Lower lobe of right lung (tissue), 2 donors: ENCODE results near the gene GRAMD1B. TPM values are rescaled to one million over a fixed set of nuclear protein-coding genes. Genes with fewer than 3 reads are reported as not detected.
A peak's percentile ranks its signal among the peaks of the same experiment; 100 is the strongest.

Source experiments
- ATAC-seq, 2 donors: fragments of 200-7000 bp; cut with Tn5 transposase; one replicate each; pipeline ENCODE4 v1.9.1; 2020 to 2022; ENCODE audit warnings: mild to moderate bottlenecking in 2 of 2, moderate library complexity in 2 of 2
- DNase-seq: peaks from one replicate; pipeline ENCODE4 v3.0.0-alpha.2; 2020
- H3K27ac ChIP-seq: fragments of 200-600 bp; one replicate; pipeline ENCODE4 v1.8.0; 2022
- H3K27me3 ChIP-seq: fragments of 200-600 bp; one replicate; pipeline ENCODE4 v1.8.0; 2022; ENCODE audit warnings: low read depth
- H3K36me3 ChIP-seq: fragments of 200-600 bp; one replicate; pipeline ENCODE4 v1.8.0; 2022; ENCODE audit warnings: mild to moderate bottlenecking
- H3K4me1 ChIP-seq: fragments of 200-600 bp; one replicate; pipeline ENCODE4 v1.8.0; 2022
- H3K4me3 ChIP-seq: fragments of 200-600 bp; one replicate; pipeline ENCODE4 v1.8.0; 2022; ENCODE audit warnings: mild to moderate bottlenecking
- H3K9me3 ChIP-seq: fragments of 200-600 bp; one replicate; pipeline ENCODE4 v1.8.0; 2022
- intact Hi-C: fragments of 100-400 bp; cut with DNase I; formaldehyde crosslinking; loops from one replicate; pipeline ENCODE4 v1.11.0; 2022
- total RNA-seq: library from RNA; stranded (reverse); fragmentation: NEBNext Ultra II Directional; extraction: Animal tissue kit (Norgen Biotek cat#: 25700); gene quantifications from one replicate; pipeline ENCODE4 v1.2.1, GENCODE V29; 2021
- TF ChIP-seq, protein P1 (sequence below): fragments of 200-600 bp; IDR thresholded peaks from one replicate; pipeline ENCODE4 v1.8.0; 2022; ENCODE audit warnings: antibody characterized with exemption, mild to moderate bottlenecking
- donor health status: DM: no; HTN: yes; CAD: no; lungs with severe emphysema.

GRAMD1B gene
- total RNA-seq, 1 donor from 2014 or later, result 9.9 TPM

DNA sequence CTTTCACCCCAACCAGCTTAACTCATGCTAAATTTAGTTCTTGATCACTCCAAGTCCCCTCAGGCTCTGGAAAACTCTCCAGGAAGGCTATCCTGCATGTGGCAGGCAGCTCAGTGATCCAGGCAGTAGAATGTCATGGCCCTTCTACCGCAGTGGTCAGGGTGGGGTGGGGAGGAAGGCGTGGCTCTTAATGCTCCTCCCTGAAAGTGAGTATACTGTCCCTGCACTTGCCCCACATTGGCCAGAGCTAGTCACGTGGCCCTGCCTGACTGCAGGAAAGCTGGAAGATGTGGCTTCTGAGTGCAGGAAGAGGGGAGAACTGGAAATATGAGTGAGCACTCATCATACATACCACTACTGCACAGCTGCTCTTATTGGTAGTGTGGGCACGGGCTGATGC lies 102.1 kb downstream of the GRAMD1B start:
- TF ChIP-seq, protein P1, sequence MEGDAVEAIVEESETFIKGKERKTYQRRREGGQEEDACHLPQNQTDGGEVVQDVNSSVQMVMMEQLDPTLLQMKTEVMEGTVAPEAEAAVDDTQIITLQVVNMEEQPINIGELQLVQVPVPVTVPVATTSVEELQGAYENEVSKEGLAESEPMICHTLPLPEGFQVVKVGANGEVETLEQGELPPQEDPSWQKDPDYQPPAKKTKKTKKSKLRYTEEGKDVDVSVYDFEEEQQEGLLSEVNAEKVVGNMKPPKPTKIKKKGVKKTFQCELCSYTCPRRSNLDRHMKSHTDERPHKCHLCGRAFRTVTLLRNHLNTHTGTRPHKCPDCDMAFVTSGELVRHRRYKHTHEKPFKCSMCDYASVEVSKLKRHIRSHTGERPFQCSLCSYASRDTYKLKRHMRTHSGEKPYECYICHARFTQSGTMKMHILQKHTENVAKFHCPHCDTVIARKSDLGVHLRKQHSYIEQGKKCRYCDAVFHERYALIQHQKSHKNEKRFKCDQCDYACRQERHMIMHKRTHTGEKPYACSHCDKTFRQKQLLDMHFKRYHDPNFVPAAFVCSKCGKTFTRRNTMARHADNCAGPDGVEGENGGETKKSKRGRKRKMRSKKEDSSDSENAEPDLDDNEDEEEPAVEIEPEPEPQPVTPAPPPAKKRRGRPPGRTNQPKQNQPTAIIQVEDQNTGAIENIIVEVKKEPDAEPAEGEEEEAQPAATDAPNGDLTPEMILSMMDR, result no peak
- H3K4me1 ChIP-seq, result no peaks in the 10 kb centered on the region
- H3K36me3 ChIP-seq, result no peaks in the 10 kb centered on the region
- H3K4me3 ChIP-seq, result no peak overlapping the region
- no peak for ATAC-seq
- H3K27me3 ChIP-seq, result no peaks in the 10 kb centered on the region
- no peak for DNase-seq
- intact Hi-C loops, result no loop called here
- H3K9me3 ChIP-seq, result no peaks in the 10 kb centered on the region
- H3K27ac ChIP-seq, result no peak overlapping the region

DNA sequence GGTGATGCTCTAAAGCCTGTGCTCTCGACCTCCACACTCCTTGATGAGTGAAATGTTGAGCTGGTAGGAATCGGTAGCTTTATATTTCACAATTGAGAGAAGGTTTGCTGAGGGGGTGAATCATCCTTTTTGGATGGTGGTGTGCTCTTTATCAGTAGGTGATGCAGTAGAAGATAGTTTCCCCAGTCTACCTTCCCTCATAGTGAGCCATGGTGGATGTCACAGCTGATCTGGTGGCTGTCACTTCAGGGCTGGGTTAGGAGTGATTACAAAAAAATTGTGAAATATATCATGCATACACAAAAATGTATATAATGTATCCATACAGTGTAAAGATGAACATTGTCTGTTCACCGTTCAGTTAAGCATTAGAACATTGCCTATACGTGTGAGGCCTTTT lies 105.3 kb downstream of the GRAMD1B start:
- Histone ChIP-seq H3K4me1 (no peaks in the 10 kb centered on the region), H3K9me3 (no peaks in the 10 kb centered on the region), H3K27ac (no peak overlapping the region), H3K36me3 (no peaks in the 10 kb centered on the region), H3K4me3 (no peak overlapping the region), H3K27me3 (no peaks in the 10 kb centered on the region)
- ATAC-seq, result no peak
- intact Hi-C loops, result no loop called here
- no peak for DNase-seq
- TF ChIP-seq, protein P1, result no peak

DNA sequence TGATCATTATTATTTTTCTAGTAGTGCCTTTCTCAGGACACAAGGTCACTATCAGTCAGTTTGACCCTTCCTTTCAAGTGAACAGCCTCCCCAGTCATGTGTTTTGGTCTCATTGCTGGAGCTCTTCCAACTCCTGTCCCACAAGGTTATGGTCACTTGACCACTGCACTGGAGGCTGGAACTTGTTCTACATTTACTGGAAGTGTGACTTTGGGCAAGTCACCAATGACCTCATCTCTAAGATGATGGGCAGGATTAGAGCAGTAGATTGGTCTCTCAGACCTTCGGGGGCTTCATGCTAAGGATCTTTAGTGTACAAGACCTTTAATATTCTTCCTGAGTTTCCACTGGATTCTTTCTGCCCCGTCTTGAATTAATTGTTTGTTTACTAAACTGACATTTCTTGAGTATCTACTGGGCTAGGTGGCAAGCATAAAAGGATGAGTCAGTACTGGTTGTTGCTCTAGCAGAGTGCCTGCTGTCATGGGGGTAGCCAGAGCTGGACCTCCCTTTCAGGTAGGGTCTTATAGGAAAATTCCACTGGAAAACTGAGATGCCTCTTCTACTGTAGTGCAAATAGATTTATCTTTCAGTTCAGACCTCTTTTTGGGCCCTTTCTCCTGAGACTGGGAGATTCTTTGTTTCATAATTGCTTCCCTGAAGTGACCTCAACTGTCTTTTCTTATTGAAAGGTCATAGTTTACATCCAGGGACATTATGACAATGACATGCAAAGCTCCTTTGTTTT lies 106.8 kb downstream of the GRAMD1B start:
- intact Hi-C loops, result no loop called here
- no peaks in the 10 kb centered on the region for H3K36me3 ChIP-seq
- H3K27me3 ChIP-seq, result no peaks in the 10 kb centered on the region
- ATAC-seq, result peak; percentile 16 to 54
- no peaks in the 10 kb centered on the region for H3K9me3 ChIP-seq
- no peak overlapping the region for H3K4me3 ChIP-seq
- H3K4me1 ChIP-seq, result no peaks in the 10 kb centered on the region
- no peak overlapping the region for H3K27ac ChIP-seq
- TF ChIP-seq, protein P1, result no peak
- no peak for DNase-seq

DNA sequence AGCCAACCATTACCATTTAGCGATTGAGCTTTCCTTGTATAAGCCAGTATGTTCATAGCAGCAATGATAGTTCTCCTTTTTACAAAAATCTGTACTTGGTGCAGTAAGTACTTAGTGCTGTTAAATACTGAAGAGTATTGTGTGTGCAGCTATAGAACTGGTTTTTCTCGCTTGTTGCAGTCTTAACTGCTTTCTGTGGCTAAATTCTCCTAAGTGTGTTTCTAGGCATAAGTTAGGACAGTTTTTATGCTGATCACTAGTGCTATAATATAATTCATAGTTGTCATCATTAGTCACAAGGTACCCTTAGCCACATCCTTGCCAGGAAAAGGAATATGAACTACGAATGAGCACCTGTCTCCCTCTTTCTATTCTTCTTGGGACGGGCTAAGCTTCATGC lies 107.7 kb downstream of the GRAMD1B start:
- Histone ChIP-seq H3K27ac (no peak overlapping the region), H3K4me3 (no peak overlapping the region), H3K4me1 (no peaks in the 10 kb centered on the region), H3K27me3 (no peaks in the 10 kb centered on the region), H3K9me3 (no peaks in the 10 kb centered on the region), H3K36me3 (no peaks in the 10 kb centered on the region)
- ATAC-seq (no peak), DNase-seq (no peak)
- TF ChIP-seq, protein P1, result no peak
- intact Hi-C loops, result no loop called here

DNA sequence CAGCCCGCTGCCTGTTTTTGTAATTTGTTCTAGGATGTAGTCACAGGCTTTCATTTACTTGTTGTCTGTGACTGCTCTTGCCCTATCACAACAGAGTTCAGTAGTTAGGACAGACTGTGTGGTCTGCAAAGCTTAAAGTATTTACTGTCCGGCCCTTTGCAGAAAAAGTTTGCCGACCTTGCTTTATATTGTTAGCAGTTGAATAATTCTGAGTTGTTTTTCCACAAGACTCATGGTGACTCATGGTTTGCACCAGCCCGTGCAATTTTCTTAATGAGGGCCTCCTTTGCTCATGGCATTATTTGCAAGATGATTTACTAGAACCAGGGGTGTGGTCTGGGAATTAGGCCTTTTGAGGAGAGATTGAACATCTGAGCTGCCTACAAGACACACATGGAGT lies 113.7 kb downstream of the GRAMD1B start:
- Histone ChIP-seq H3K9me3 (no peaks in the 10 kb centered on the region), H3K36me3 (no peaks in the 10 kb centered on the region), H3K4me1 (no peaks in the 10 kb centered on the region), H3K27me3 (no peaks in the 10 kb centered on the region), H3K27ac (no peak overlapping the region), H3K4me3 (no peak overlapping the region)
- DNase-seq (no peak), ATAC-seq (no peak)
- intact Hi-C loops, result no loop called here
- TF ChIP-seq, protein P1, result no peak
